ENCODE results near the gene LGI1.

Gene LGI1

GRCh38 chr10:93757801-93758507, at the start of gene LGI1:
Gene LGI1 (plus strand): TSS chr10:93757936. CDS start chr10:93758145, 209 bp downstream.
- Mint-ChIP-seq H3K4me1 (peaks cover 21% of the 10 kb centered on the region), H3K27ac (peak within 1 kb of the TSS in 1 of 2 donors; percentile 47), H3K9me3 (no peaks in the 10 kb centered on the region), H3K27me3 (peaks cover 83% of the 10 kb centered on the region), H3K4me3 (peak within 1 kb of the TSS; percentile 2 to 25)
- no peak for ATAC-seq
- no peak for DNase-seq

GRCh38 chr10:93710333-93710909, 47.3 kb upstream of the LGI1 start:
- peaks cover 21% of the 10 kb centered on the region for H3K4me1 Mint-ChIP-seq
- no peaks in the 10 kb centered on the region for H3K27me3 Mint-ChIP-seq
- ATAC-seq, result no peak
- H3K27ac Mint-ChIP-seq, result no peak overlapping the region
- no peak overlapping the region for H3K4me3 Mint-ChIP-seq
- H3K9me3 Mint-ChIP-seq, result no peaks in the 10 kb centered on the region
- no peak for DNase-seq

GRCh38 chr10:93711891-93712290, 45.8 kb upstream of the LGI1 start:
- ATAC-seq (no peak), DNase-seq (no peak)
- Mint-ChIP-seq H3K4me1 (peaks cover 14% of the 10 kb centered on the region), H3K27ac (no peak overlapping the region), H3K4me3 (no peak overlapping the region), H3K9me3 (no peaks in the 10 kb centered on the region), H3K27me3 (peaks cover 6% of the 10 kb centered on the region)

- Mint-ChIP-seq H3K4me3 (no peak overlapping the region), H3K4me1 (peaks cover 7% of the 10 kb centered on the region), H3K9me3 (no peaks in the 10 kb centered on the region), H3K27ac (no peak overlapping the region), H3K27me3 (peaks cover 9% of the 10 kb centered on the region)
- ATAC-seq (no peak), DNase-seq (no peak)
These were observed 45.1 kb upstream of the LGI1 start for GRCh38 chr10:93712593-93712992.

DNA sequence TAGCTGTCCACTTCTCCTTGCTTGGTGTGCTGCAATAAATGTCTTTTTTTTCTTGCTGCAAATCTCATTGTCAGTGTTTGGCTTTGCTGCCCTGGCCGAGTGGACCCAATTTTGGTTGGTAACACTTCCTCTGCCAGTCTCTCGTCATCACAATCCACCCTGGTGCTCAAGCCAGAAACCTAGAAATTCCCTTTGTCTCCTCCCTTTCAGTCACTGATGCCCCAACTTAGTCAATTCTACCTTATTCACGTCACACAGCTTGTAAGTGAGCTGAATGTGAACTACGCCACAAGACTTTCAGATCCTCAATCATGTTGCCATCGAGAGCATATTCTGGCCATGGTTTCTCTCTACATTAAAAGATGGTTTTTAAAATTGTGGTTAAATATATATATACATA, 42.4 kb upstream of the LGI1 start:
- no peaks in the 10 kb centered on the region for H3K9me3 Mint-ChIP-seq
- H3K4me3 Mint-ChIP-seq, result no peak overlapping the region
- no peaks in the 10 kb centered on the region for H3K4me1 Mint-ChIP-seq
- H3K27me3 Mint-ChIP-seq, result peaks cover 30% of the 10 kb centered on the region
- no peak overlapping the region for H3K27ac Mint-ChIP-seq
- DNase-seq (no peak), ATAC-seq (no peak)

GRCh38 chr10:93716766-93717165, 41.0 kb upstream of the LGI1 start:
- Mint-ChIP-seq H3K4me3 (no peak overlapping the region), H3K4me1 (peaks cover 6% of the 10 kb centered on the region), H3K9me3 (no peaks in the 10 kb centered on the region), H3K27ac (no peak overlapping the region), H3K27me3 (peaks cover 30% of the 10 kb centered on the region)
- no peak for ATAC-seq
- no peak for DNase-seq

GRCh38 chr10:93718937-93719725, 38.6 kb upstream of the LGI1 start:
- Mint-ChIP-seq H3K9me3 (no peaks in the 10 kb centered on the region), H3K27me3 (peaks cover 30% of the 10 kb centered on the region)
- ATAC-seq, result peak; percentile 33

DNA sequence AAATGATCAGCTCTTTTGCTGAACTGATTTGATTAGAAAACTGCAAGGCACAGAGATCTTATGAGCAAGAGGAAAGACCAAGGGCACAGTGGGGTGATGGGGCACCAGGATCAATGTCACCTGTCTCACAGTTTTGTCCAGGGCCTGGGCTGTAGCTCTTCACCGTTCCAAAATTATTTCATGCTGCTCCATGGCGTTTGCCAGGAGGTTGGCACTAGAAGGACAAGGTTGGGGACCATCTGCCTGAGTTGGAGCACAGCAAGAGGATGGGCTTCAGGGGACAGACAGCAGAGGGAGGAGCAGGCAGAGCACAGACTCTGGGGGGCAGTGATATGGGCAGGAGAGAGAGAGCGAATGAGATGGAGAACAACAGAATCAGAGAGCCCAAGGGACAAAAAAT, 37.8 kb upstream of the LGI1 start:
- no peak for ATAC-seq
- Mint-ChIP-seq H3K27ac (no peak overlapping the region), H3K9me3 (no peaks in the 10 kb centered on the region), H3K4me1 (peaks cover 6% of the 10 kb centered on the region), H3K27me3 (peaks cover 37% of the 10 kb centered on the region), H3K4me3 (no peak overlapping the region)
- DNase-seq, result no peak

More at GRCh38 chr10:93718937-93719725, 38.6 kb upstream of the LGI1 start:
- Mint-ChIP-seq H3K4me1 (peaks cover 6% of the 10 kb centered on the region), H3K27ac (no peak overlapping the region), H3K4me3 (no peak overlapping the region)
- DNase-seq, result no peak

DNA sequence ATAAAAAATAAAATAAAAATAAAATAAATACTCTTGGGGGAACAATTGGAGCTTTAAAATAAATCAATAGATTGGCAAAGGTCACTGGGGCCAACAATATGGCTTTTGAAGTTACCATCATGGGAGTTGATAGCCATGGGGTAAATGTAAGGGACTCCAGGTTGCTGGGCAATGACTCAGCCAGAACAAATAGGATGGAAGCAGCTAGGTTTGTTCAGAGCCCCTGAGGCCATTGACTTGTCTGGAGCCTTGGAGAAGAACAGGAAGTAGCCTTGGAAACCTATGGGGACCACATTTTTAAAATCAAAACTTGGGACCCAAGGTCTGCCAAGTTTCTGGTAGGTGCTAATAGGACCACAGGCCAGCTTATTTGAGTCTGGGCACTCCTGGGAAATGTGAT, 35.2 kb upstream of the LGI1 start:
- no peak overlapping the region for H3K4me3 Mint-ChIP-seq
- DNase-seq (no peak), ATAC-seq (no peak)
- no peaks in the 10 kb centered on the region for H3K9me3 Mint-ChIP-seq
- H3K4me1 Mint-ChIP-seq, result peaks cover 6% of the 10 kb centered on the region
- H3K27ac Mint-ChIP-seq, result no peak overlapping the region
- peaks cover 56% of the 10 kb centered on the region for H3K27me3 Mint-ChIP-seq

- peaks cover 57% of the 10 kb centered on the region for H3K27me3 Mint-ChIP-seq
- no peak overlapping the region for H3K27ac Mint-ChIP-seq
- H3K4me3 Mint-ChIP-seq, result no peak overlapping the region
- no peaks in the 10 kb centered on the region for H3K9me3 Mint-ChIP-seq
- DNase-seq (no peak), ATAC-seq (no peak)
- peaks cover 6% of the 10 kb centered on the region for H3K4me1 Mint-ChIP-seq
These were observed 34.6 kb upstream of the LGI1 start for GRCh38 chr10:93723153-93723552.

DNA sequence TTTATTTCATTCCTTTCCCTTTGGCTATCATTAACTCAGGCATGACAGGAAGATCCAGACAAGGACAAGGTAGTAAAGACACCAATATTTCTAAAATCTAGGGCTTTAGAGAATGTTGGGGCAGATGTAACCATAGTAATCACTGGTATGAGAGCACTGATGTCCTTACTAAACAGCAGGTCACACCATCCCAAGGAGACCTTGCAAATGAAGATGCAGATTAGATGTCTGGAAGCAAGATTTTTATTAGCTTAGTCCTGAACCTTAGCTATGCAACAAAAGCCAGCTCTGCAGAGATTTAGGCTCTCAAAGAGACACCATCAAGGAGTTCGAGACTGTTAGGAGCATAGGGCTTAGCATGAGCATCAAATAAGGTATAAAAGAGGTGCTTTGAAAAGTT, 31.7 kb upstream of the LGI1 start:
- Mint-ChIP-seq H3K9me3 (no peaks in the 10 kb centered on the region), H3K27me3 (peaks cover 61% of the 10 kb centered on the region), H3K27ac (no peak overlapping the region), H3K4me1 (peaks cover 2% of the 10 kb centered on the region), H3K4me3 (no peak overlapping the region)
- DNase-seq (no peak), ATAC-seq (no peak)

GRCh38 chr10:93741367-93741766, 16.4 kb upstream of the LGI1 start:
- H3K27ac Mint-ChIP-seq, result no peak overlapping the region

DNA sequence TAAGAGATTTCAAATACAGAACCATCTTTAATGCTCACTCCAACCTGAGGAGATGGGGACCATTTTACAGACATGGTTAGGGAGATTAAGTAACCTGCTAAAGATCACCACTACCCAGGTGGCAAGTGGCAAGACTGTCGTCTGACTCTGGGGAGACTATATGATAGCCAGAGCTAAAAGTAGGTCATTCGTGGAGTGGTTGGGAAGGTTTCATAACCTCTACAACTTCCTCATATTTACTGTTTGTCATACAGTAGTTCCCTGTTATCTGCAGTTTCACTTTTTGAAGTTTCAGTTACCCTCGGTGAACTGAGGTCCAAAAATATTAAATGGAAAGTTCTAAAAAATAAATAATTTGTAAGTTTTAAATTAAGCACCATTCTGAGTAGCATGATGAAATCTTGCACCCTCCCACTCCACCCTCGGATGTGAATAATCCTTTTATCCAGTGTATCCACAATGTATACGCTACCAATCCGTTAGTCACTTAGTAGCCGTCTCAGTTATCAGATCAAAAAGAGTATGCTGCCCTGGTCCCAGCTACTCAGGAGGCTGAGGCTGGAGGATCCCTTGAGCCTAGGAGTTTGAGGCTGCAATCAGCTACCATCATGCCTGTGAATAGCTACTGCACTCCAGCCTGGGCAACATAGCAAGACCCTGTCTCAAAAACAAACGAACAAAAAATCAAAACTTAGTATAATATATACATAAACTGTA, 14.9 kb upstream of the LGI1 start:
- H3K4me3 Mint-ChIP-seq, result no peak overlapping the region
- DNase-seq, result no peak
- peaks cover 35% of the 10 kb centered on the region for H3K27me3 Mint-ChIP-seq
- peaks cover 0 to 6% of the 10 kb centered on the region in 2 donors for H3K9me3 Mint-ChIP-seq
- H3K4me1 Mint-ChIP-seq, result no peaks in the 10 kb centered on the region
- no peak for ATAC-seq
- no peak overlapping the region for H3K27ac Mint-ChIP-seq

More at GRCh38 chr10:93741367-93741766, 16.4 kb upstream of the LGI1 start:
- no peak for ATAC-seq
- Mint-ChIP-seq H3K27me3 (peaks cover 50% of the 10 kb centered on the region), H3K4me1 (no peaks in the 10 kb centered on the region), H3K4me3 (no peak overlapping the region), H3K9me3 (peaks cover 0 to 6% of the 10 kb centered on the region in 2 donors)
- no peak for DNase-seq

DNA sequence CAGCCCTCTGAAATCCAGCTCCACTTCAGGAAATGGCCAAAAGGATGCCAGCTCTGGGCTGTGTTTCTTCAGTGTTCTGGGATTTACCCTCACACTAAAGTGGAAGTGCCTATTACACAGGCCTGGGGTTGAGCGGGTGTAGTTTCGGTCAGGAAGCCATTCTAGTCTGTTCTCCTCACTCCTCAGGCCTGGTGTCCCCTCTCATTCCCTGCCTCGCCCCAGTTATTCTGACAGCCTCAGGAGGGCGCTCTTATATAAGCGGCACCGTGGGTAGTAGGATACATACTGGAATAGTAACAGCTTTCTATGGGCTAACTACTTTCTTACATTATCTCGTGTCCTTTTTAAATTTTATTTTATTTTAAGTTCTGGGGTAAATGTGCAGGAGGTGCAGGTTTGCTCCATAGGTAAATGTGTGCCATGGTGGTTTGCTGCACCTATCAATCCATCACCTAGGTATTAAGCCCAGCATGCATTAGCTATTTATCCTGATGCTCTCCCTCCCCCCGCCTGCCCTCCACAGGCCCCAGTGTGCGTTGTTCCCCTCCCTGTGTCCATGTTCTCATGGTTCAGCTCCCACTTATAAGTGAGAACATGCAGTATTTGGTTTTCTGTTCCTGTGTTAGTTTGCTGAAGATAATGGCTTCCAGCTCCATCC, 12.2 kb upstream of the LGI1 start:
- H3K27ac Mint-ChIP-seq, result peak overlapping the region in 1 of 2 donors; percentile 88
- no peak for DNase-seq

GRCh38 chr10:93746844-93747284, 10.9 kb upstream of the LGI1 start:
- Mint-ChIP-seq H3K27ac (no peak overlapping the region), H3K4me3 (no peak overlapping the region), H3K27me3 (peaks cover 28% of the 10 kb centered on the region), H3K9me3 (no peaks in the 10 kb centered on the region), H3K4me1 (peaks cover 6% of the 10 kb centered on the region)
- DNase-seq (no peak), ATAC-seq (peak; percentile 45)

More for the DNA sequence above, 12.2 kb upstream of the LGI1 start:
- Mint-ChIP-seq H3K4me3 (no peak overlapping the region), H3K9me3 (no peaks in the 10 kb centered on the region), H3K27me3 (peaks cover 28% of the 10 kb centered on the region), H3K4me1 (no peaks in the 10 kb centered on the region)
- ATAC-seq, result peak; percentile 33

Data from stimulated activated naive CD8-positive, alpha-beta T cell treated with anti-CD3 and anti-CD28 coated beads, Interleukin-15, amount 100 ng/mL, for 72 hours (primary cell).